ENCODE measurements around the gene ADAMTSL3.
"Not testable (repeated sequence)": the region's sequence is repeated elsewhere in the genome, so short reads cannot be mapped to it uniquely, and the experiment has no call there.

Gene ADAMTSL3

DNA sequence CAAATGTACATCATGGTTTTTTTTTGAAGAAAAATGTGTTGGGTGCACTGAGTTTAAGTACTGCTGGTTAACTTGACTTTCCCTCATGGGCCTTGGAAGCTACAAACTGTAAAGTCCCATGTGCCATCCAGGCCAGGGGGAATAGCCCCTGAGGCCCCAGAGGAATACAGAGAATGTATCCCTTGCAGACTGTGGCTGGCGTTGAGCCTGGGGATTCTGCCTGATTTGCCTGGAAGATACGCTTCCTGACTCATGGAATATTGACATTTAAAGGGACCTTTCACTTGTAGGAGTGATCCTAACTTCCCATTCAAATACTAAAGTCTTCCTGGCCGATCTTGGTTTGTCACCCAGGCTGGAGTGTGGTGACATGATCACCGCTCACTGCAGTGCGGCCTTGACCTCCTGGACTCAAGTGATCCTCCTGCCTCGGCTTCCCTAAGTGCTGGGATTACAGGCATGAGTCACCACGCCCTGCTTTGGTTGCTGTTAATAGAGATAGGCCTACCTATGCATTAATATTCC is 42.0 kb downstream of the ADAMTSL3 start:
- Histone ChIP-seq H3K9ac (ENCODE audit: low read length) (no peak overlapping the region), H3K79me1 (ENCODE audit: low read length) (no peaks in the 10 kb centered on the region), H3K56ac (ENCODE audit: low read length) (no peak overlapping the region), H3K4me2 (ENCODE audit: low read length) (no peak overlapping the region), H2BK5ac (ENCODE audit: low read length) (no peak overlapping the region), H4K5ac (ENCODE audit: low read length) (no peak overlapping the region), H3K27ac (ENCODE audit: low read depth, low read length) (no peak overlapping the region), H3K18ac (ENCODE audit: low read length) (no peak overlapping the region), H2BK120ac (ENCODE audit: low read depth, low read length) (no peak overlapping the region), H4K8ac (ENCODE audit: low read depth, low read length) (no peak overlapping the region), H3K4ac (ENCODE audit: low read depth, low read length) (no peak overlapping the region), H2AK5ac (ENCODE audit: low read length) (no peak overlapping the region), H3K4me1 (ENCODE audit: control insufficient read depth, low read depth, low read length) (peaks cover 1% of the 10 kb centered on the region), H3K36me3 (ENCODE audit: control insufficient read depth, insufficient read depth, low read length) (no peaks in the 10 kb centered on the region), H3K4me3 (ENCODE audit: low read length) (no peak overlapping the region), H3K23ac (ENCODE audit: low read length) (no peak overlapping the region), H3K79me2 (ENCODE audit: control insufficient read depth, insufficient read depth, low read length) (no peaks in the 10 kb centered on the region), H3K27me3 (ENCODE audit: insufficient read depth, low read length, poor library complexity) (no peaks in the 10 kb centered on the region), H2BK15ac (replicated peaks; ENCODE audit: low read depth) (no peak overlapping the region)
- no CpG with 5 or more reads among the region's 7 CpGs for WGBS (ENCODE audit: extremely low coverage, insufficient coverage, low lambda C conversion rate)
- DNase-seq, result peak; percentile 30

- H2BK15ac ChIP-seq (replicated peaks; ENCODE audit: low read depth), result no peak overlapping the region
- H3K18ac ChIP-seq (ENCODE audit: low read length), result no peak overlapping the region
- H3K79me2 ChIP-seq (ENCODE audit: control insufficient read depth, insufficient read depth, low read length), result no peaks in the 10 kb centered on the region
- H2BK5ac ChIP-seq (ENCODE audit: low read length), result no peak overlapping the region
- no peak overlapping the region for H4K8ac ChIP-seq (ENCODE audit: low read depth, low read length)
- no peak overlapping the region for H3K9ac ChIP-seq (ENCODE audit: low read length)
- H3K27ac ChIP-seq (ENCODE audit: low read depth, low read length), result no peak overlapping the region
- no peak overlapping the region for H4K5ac ChIP-seq (ENCODE audit: low read length)
- H3K4ac ChIP-seq (ENCODE audit: low read depth, low read length), result no peak overlapping the region
- H3K4me3 ChIP-seq (ENCODE audit: low read length), result no peak overlapping the region
- H2AK5ac ChIP-seq (ENCODE audit: low read length), result no peak overlapping the region
- no peak for DNase-seq
- H3K4me2 ChIP-seq (ENCODE audit: low read length), result no peak overlapping the region
- no peak overlapping the region for H3K23ac ChIP-seq (ENCODE audit: low read length)
- no peaks in the 10 kb centered on the region for H3K27me3 ChIP-seq (ENCODE audit: insufficient read depth, low read length, poor library complexity)
- H3K36me3 ChIP-seq (ENCODE audit: control insufficient read depth, insufficient read depth, low read length), result no peaks in the 10 kb centered on the region
- peaks cover 1% of the 10 kb centered on the region for H3K4me1 ChIP-seq (ENCODE audit: control insufficient read depth, low read depth, low read length)
- no peak overlapping the region for H2BK120ac ChIP-seq (ENCODE audit: low read depth, low read length)
- H3K56ac ChIP-seq (ENCODE audit: low read length), result no peak overlapping the region
- H3K79me1 ChIP-seq (ENCODE audit: low read length), result no peaks in the 10 kb centered on the region
These were observed 43.8 kb downstream of the ADAMTSL3 start for GRCh38 chr15:83697716-83698115.

DNA sequence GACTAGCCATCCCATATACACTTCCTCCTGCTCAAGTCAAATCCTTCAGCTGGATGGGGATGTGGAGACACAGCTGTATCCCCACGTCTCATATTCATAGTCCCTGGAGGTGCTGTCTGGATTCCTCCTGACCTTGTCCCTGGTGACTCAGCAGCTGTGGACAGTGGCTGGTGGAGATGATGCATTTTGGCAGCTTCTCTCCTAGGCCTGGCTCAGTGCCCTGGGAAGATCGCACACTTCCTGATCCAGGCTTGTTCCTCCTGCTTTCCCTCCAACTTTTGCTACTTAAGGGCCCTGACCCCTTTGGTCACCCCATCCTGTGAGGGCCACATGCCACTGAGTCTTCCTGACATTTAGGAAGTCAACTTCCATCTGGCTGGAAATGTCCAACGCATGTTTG is 44.4 kb downstream of the ADAMTSL3 start:
- H3K36me3 ChIP-seq (ENCODE audit: control insufficient read depth, insufficient read depth, low read length), result no peaks in the 10 kb centered on the region
- no peak overlapping the region for H4K5ac ChIP-seq (ENCODE audit: low read length)
- H3K4ac ChIP-seq (ENCODE audit: low read depth, low read length), result no peak overlapping the region
- H3K23ac ChIP-seq (ENCODE audit: low read length), result no peak overlapping the region
- no peak overlapping the region for H4K8ac ChIP-seq (ENCODE audit: low read depth, low read length)
- H3K56ac ChIP-seq (ENCODE audit: low read length), result no peak overlapping the region
- H3K4me1 ChIP-seq (ENCODE audit: control insufficient read depth, low read depth, low read length), result peaks cover 1% of the 10 kb centered on the region
- no peak overlapping the region for H3K4me2 ChIP-seq (ENCODE audit: low read length)
- no peak overlapping the region for H3K9ac ChIP-seq (ENCODE audit: low read length)
- no peaks in the 10 kb centered on the region for H3K27me3 ChIP-seq (ENCODE audit: insufficient read depth, low read length, poor library complexity)
- H3K79me2 ChIP-seq (ENCODE audit: control insufficient read depth, insufficient read depth, low read length), result no peaks in the 10 kb centered on the region
- no peaks in the 10 kb centered on the region for H3K79me1 ChIP-seq (ENCODE audit: low read length)
- no peak for DNase-seq
- H3K18ac ChIP-seq (ENCODE audit: low read length), result no peak overlapping the region
- H2BK15ac ChIP-seq (replicated peaks; ENCODE audit: low read depth), result no peak overlapping the region
- H3K27ac ChIP-seq (ENCODE audit: low read depth, low read length), result no peak overlapping the region
- H3K4me3 ChIP-seq (ENCODE audit: low read length), result no peak overlapping the region
- H2BK120ac ChIP-seq (ENCODE audit: low read depth, low read length), result no peak overlapping the region
- H2AK5ac ChIP-seq (ENCODE audit: low read length), result no peak overlapping the region
- no CpG with 5 or more reads among the region's 3 CpGs for WGBS (ENCODE audit: extremely low coverage, insufficient coverage, low lambda C conversion rate)
- no peak overlapping the region for H2BK5ac ChIP-seq (ENCODE audit: low read length)

DNA sequence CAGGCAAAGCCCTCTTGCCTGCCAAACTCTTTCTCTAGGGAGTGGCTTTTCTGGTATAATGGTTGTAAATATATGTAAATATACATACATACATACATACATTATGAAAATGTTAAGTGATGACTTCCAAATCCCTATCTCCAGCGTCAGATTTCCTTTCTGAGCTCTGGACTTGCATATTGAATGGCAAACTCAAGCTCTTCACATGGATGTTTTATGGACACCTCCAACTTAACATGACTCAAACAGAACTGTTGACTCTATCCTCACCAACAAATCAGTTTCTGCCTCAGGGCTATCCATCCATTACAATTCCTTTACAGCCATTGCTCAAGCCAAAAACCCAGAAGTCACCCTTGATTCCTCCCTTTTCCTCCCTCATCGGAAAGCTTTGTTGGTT is 45.1 kb downstream of the ADAMTSL3 start:
- Histone ChIP-seq H2AK5ac (ENCODE audit: low read length) (no peak overlapping the region), H4K8ac (ENCODE audit: low read depth, low read length) (no peak overlapping the region), H3K27ac (ENCODE audit: low read depth, low read length) (no peak overlapping the region), H3K9ac (ENCODE audit: low read length) (no peak overlapping the region), H3K36me3 (ENCODE audit: control insufficient read depth, insufficient read depth, low read length) (no peaks in the 10 kb centered on the region), H3K4ac (ENCODE audit: low read depth, low read length) (no peak overlapping the region), H3K79me2 (ENCODE audit: control insufficient read depth, insufficient read depth, low read length) (no peaks in the 10 kb centered on the region), H2BK5ac (ENCODE audit: low read length) (no peak overlapping the region), H3K18ac (ENCODE audit: low read length) (no peak overlapping the region), H2BK15ac (replicated peaks; ENCODE audit: low read depth) (no peak overlapping the region), H3K4me3 (ENCODE audit: low read length) (no peak overlapping the region), H3K56ac (ENCODE audit: low read length) (no peak overlapping the region), H3K4me1 (ENCODE audit: control insufficient read depth, low read depth, low read length) (peaks cover 1% of the 10 kb centered on the region), H2BK120ac (ENCODE audit: low read depth, low read length) (no peak overlapping the region), H3K23ac (ENCODE audit: low read length) (no peak overlapping the region), H4K5ac (ENCODE audit: low read length) (no peak overlapping the region), H3K4me2 (ENCODE audit: low read length) (no peak overlapping the region), H3K79me1 (ENCODE audit: low read length) (no peaks in the 10 kb centered on the region), H3K27me3 (ENCODE audit: insufficient read depth, low read length, poor library complexity) (no peaks in the 10 kb centered on the region)
- no CpG with 5 or more reads among the region's 2 CpGs for WGBS (ENCODE audit: extremely low coverage, insufficient coverage, low lambda C conversion rate)
- DNase-seq, result no peak

GRCh38 chr15:83700082-83700481 is 46.2 kb downstream of the ADAMTSL3 start:
- no peak overlapping the region for H3K23ac ChIP-seq (ENCODE audit: low read length)
- H3K27me3 ChIP-seq (ENCODE audit: insufficient read depth, low read length, poor library complexity), result no peaks in the 10 kb centered on the region
- H4K5ac ChIP-seq (ENCODE audit: low read length), result no peak overlapping the region
- no peaks in the 10 kb centered on the region for H3K36me3 ChIP-seq (ENCODE audit: control insufficient read depth, insufficient read depth, low read length)
- H2BK15ac ChIP-seq (replicated peaks; ENCODE audit: low read depth), result no peak overlapping the region
- H3K56ac ChIP-seq (ENCODE audit: low read length), result no peak overlapping the region
- no peaks in the 10 kb centered on the region for H3K79me1 ChIP-seq (ENCODE audit: low read length)
- H3K9ac ChIP-seq (ENCODE audit: low read length), result no peak overlapping the region
- no peak overlapping the region for H3K4me3 ChIP-seq (ENCODE audit: low read length)
- no peak overlapping the region for H2BK120ac ChIP-seq (ENCODE audit: low read depth, low read length)
- H2BK5ac ChIP-seq (ENCODE audit: low read length), result no peak overlapping the region
- H3K27ac ChIP-seq (ENCODE audit: low read depth, low read length), result no peak overlapping the region
- DNase-seq, result no peak
- no peak overlapping the region for H3K4ac ChIP-seq (ENCODE audit: low read depth, low read length)
- H3K4me2 ChIP-seq (ENCODE audit: low read length), result no peak overlapping the region
- WGBS (ENCODE audit: extremely low coverage, insufficient coverage, low lambda C conversion rate), result no CpG with 5 or more reads among the region's 3 CpGs
- no peaks in the 10 kb centered on the region for H3K4me1 ChIP-seq (ENCODE audit: control insufficient read depth, low read depth, low read length)
- no peak overlapping the region for H4K8ac ChIP-seq (ENCODE audit: low read depth, low read length)
- no peak overlapping the region for H2AK5ac ChIP-seq (ENCODE audit: low read length)
- no peaks in the 10 kb centered on the region for H3K79me2 ChIP-seq (ENCODE audit: control insufficient read depth, insufficient read depth, low read length)
- H3K18ac ChIP-seq (ENCODE audit: low read length), result no peak overlapping the region

DNA sequence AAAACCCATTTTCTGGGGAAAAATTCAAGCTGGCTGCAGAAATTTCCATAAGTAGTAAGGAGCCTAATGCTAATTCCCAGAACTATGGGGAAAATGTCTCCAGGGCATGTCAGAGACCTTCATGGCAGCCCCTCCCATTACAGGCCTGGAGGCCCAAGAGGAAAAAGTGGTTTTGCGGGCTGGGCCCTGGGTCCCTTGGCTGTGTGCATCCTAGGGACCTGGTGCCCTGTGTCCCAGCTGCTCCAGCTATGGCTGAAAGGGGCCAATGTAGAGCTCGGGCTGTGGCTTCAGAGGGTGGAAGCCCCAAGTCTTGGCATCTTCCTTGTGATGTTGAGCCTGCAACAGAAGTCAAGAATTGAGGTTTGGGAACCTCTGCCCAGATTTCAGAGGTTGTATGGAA is 48.4 kb downstream of the ADAMTSL3 start:
- not testable (repeated sequence) for H2BK5ac ChIP-seq (ENCODE audit: low read length); H3K4me2 ChIP-seq (ENCODE audit: low read length); H3K4me1 ChIP-seq (ENCODE audit: control insufficient read depth, low read depth, low read length); H3K56ac ChIP-seq (ENCODE audit: low read length); DNase-seq; H4K5ac ChIP-seq (ENCODE audit: low read length); H2BK15ac ChIP-seq (replicated peaks; ENCODE audit: low read depth); H3K9ac ChIP-seq (ENCODE audit: low read length); H3K4ac ChIP-seq (ENCODE audit: low read depth, low read length); H3K27me3 ChIP-seq (ENCODE audit: insufficient read depth, low read length, poor library complexity); H3K4me3 ChIP-seq (ENCODE audit: low read length); H3K79me2 ChIP-seq (ENCODE audit: control insufficient read depth, insufficient read depth, low read length); H2AK5ac ChIP-seq (ENCODE audit: low read length); H3K27ac ChIP-seq (ENCODE audit: low read depth, low read length); H3K36me3 ChIP-seq (ENCODE audit: control insufficient read depth, insufficient read depth, low read length); H3K79me1 ChIP-seq (ENCODE audit: low read length); H4K8ac ChIP-seq (ENCODE audit: low read depth, low read length); H3K23ac ChIP-seq (ENCODE audit: low read length); H2BK120ac ChIP-seq (ENCODE audit: low read depth, low read length); H3K18ac ChIP-seq (ENCODE audit: low read length)
- no CpG with 5 or more reads among the region's 2 CpGs for WGBS (ENCODE audit: extremely low coverage, insufficient coverage, low lambda C conversion rate)
